H9 (cell line): ENCODE measurements around the gene DTNBP1. TPM values are rescaled to one million over a fixed set of nuclear protein-coding genes. Genes with fewer than 3 reads are reported as not detected.

ENCODE experiments used
- DNase-seq: peaks from one replicate; pipeline ENCODE4 v3.0.0-alpha.2; 2017
- H2AFZ ChIP-seq: one replicate; pipeline ENCODE4 v1.6.1; 2013; ENCODE audit warnings: mild to moderate bottlenecking, low read length, control low read depth, moderate library complexity
- H2AK5ac ChIP-seq: 2 replicates; pipeline ENCODE4 v1.6.1; 2013; ENCODE audit warnings: low read length, control low read depth, mixed read lengths; ENCODE audit not compliant: insufficient read length
- H2BK120ac ChIP-seq: one replicate; pipeline ENCODE4 v1.6.1; 2013; ENCODE audit warnings: low read depth, mild to moderate bottlenecking, low read length, control low read depth, inconsistent platforms; ENCODE audit not compliant: poor library complexity, severe bottlenecking
- H2BK12ac ChIP-seq: 2 replicates; pipeline ENCODE4 v1.6.1; 2013; ENCODE audit warnings: low read length, control low read depth, mixed read lengths, low read depth; ENCODE audit not compliant: insufficient read length
- H2BK15ac ChIP-seq: 2 replicates; pipeline ENCODE4 v1.6.1; 2013; ENCODE audit warnings: low read depth, low read length, control low read depth
- H2BK20ac ChIP-seq: one replicate; pipeline ENCODE4 v1.6.1; 2013; ENCODE audit warnings: low read depth, mild to moderate bottlenecking, low read length, control low read depth, inconsistent platforms; ENCODE audit not compliant: poor library complexity, severe bottlenecking
- H2BK5ac ChIP-seq: 2 replicates; pipeline ENCODE4 v1.6.1; 2013; ENCODE audit warnings: low read length, control low read depth, mixed read lengths; ENCODE audit not compliant: insufficient read length
- H3K14ac ChIP-seq: 2 replicates; pipeline ENCODE4 v1.6.1; 2013; ENCODE audit warnings: low read length, control low read depth; ENCODE audit not compliant: insufficient read depth
- H3K18ac ChIP-seq: 2 replicates; pipeline ENCODE4 v1.6.1; 2013; ENCODE audit warnings: low read depth, mild to moderate bottlenecking, mixed read lengths, low read length, control low read depth; ENCODE audit not compliant: insufficient read length
- H3K23ac ChIP-seq: 2 replicates; pipeline ENCODE4 v1.6.1; 2013; ENCODE audit warnings: low read length, control low read depth, mixed read lengths, low read depth; ENCODE audit not compliant: insufficient read length
- H3K23me2 ChIP-seq: 2 replicates; pipeline ENCODE4 v1.6.1; 2013; ENCODE audit warnings: low read depth, mild to moderate bottlenecking, mixed read lengths, low read length, control low read depth; ENCODE audit not compliant: insufficient read length, poor library complexity, severe bottlenecking
- H3K27ac ChIP-seq: 2 replicates; pipeline ENCODE4 v1.5.1; 2013; ENCODE audit warnings: low read length, control low read depth, mixed read lengths, low read depth; ENCODE audit not compliant: insufficient read length
- H3K27me3 ChIP-seq: 2 replicates; pipeline ENCODE4 v1.6.1; 2013; ENCODE audit warnings: low read length, control low read depth, inconsistent platforms; ENCODE audit not compliant: insufficient read depth
- H3K4ac ChIP-seq: 2 replicates; pipeline ENCODE4 v1.6.1; 2013; ENCODE audit warnings: low read depth, mild to moderate bottlenecking, control low read depth, inconsistent platforms, low read length, moderate library complexity
- H3K4me1 ChIP-seq: 2 replicates; pipeline ENCODE4 v1.6.1; 2013; ENCODE audit warnings: low read length, control low read depth, inconsistent platforms; ENCODE audit not compliant: insufficient read depth
- H3K4me2 ChIP-seq: 2 replicates; pipeline ENCODE4 v1.6.1; 2013; ENCODE audit warnings: low read length, control low read depth, mixed read lengths; ENCODE audit not compliant: insufficient read length, insufficient read depth
- H3K56ac ChIP-seq: 2 replicates; pipeline ENCODE4 v1.6.1; 2013; ENCODE audit warnings: low read depth, mild to moderate bottlenecking, mixed read lengths, low read length, control low read depth; ENCODE audit not compliant: insufficient read length
- H3K79me1 ChIP-seq: 2 replicates; pipeline ENCODE4 v1.6.1; 2013; ENCODE audit warnings: low read depth, mild to moderate bottlenecking, moderate library complexity, low read length, control low read depth, inconsistent platforms; ENCODE audit not compliant: insufficient read depth, poor library complexity, severe bottlenecking
- H3K79me2 ChIP-seq: 2 replicates; pipeline ENCODE4 v1.6.1; 2013; ENCODE audit warnings: low read length, control low read depth, inconsistent platforms; ENCODE audit not compliant: insufficient read depth
- H3K9ac ChIP-seq: 2 replicates; pipeline ENCODE4 v1.6.1; 2013; ENCODE audit warnings: low read length, control low read depth, mixed read lengths; ENCODE audit not compliant: insufficient read length; ENCODE audit errors: extremely low read depth
- H3K9me3 ChIP-seq: one replicate; pipeline ENCODE4 v1.6.1; 2013; ENCODE audit warnings: low read depth, low read length, inconsistent platforms; ENCODE audit not compliant: control insufficient read depth
- H3T11ph ChIP-seq: one replicate; pipeline ENCODE4 v1.6.1; 2013; ENCODE audit warnings: mild to moderate bottlenecking, low read length, control low read depth, inconsistent platforms
- H4K20me1 ChIP-seq: one replicate; pipeline ENCODE4 v1.6.1; 2013; ENCODE audit not compliant: control insufficient read depth, insufficient read length, insufficient read depth
- H4K5ac ChIP-seq: 2 replicates; pipeline ENCODE4 v1.6.1; 2013; ENCODE audit warnings: low read depth, mild to moderate bottlenecking, mixed read lengths, low read length, control low read depth; ENCODE audit not compliant: insufficient read length
- H4K8ac ChIP-seq: replicated peaks from 2 replicates; pipeline ENCODE4 v1.6.1; 2013; ENCODE audit warnings: low read length, control low read depth, mixed read lengths, low read depth; ENCODE audit not compliant: insufficient read length
- H4K91ac ChIP-seq: 2 replicates; pipeline ENCODE4 v1.6.1; 2013; ENCODE audit warnings: low read depth, mild to moderate bottlenecking, moderate library complexity, mixed read lengths, low read length, control low read depth; ENCODE audit not compliant: insufficient read length
- H3K27ac Mint-ChIP-seq, 3 experiments: 2 replicates in 2 of 3; 3 replicates in 1 of 3; pipeline ENCODE4 v1.8.0; 2020 to 2021; ENCODE audit warnings: mixed read lengths in 3 of 3, mild to moderate bottlenecking in 1 of 3, moderate library complexity in 1 of 3
- H3K27me3 Mint-ChIP-seq: 2 replicates; pipeline ENCODE4 v1.8.0; 2021; ENCODE audit warnings: low read depth, mild to moderate bottlenecking, moderate library complexity, mixed read lengths
- H3K36me3 Mint-ChIP-seq, 3 experiments: 2 replicates in 2 of 3; 3 replicates in 1 of 3; pipeline ENCODE4 v1.8.0; 2020 to 2021; ENCODE audit warnings: low read depth in 3 of 3, mixed read lengths in 3 of 3; ENCODE audit not compliant: insufficient read depth in 1 of 3
- H3K4me1 Mint-ChIP-seq, 2 experiments: 2 replicates each; pipeline ENCODE4 v1.8.0; 2020; ENCODE audit warnings: mixed read lengths in 2 of 2
- H3K4me3 Mint-ChIP-seq, 2 experiments: 2 replicates in 1 of 2; 3 replicates in 1 of 2; pipeline ENCODE4 v1.8.0; 2020 to 2021; ENCODE audit warnings: mild to moderate bottlenecking in 2 of 2, mixed read lengths in 2 of 2, moderate library complexity in 1 of 2
- H3K9me3 Mint-ChIP-seq, 2 experiments: 2 replicates in 1 of 2; 3 replicates in 1 of 2; pipeline ENCODE4 v1.8.0; 2020; ENCODE audit warnings: mild to moderate bottlenecking in 2 of 2, mixed read lengths in 2 of 2, moderate library complexity in 1 of 2
- WGBS: extraction: QIAGEN DNeasy Blood & Tissue Kit; methylation state at CpG from one replicate; pipeline ENCODE4 v1.1.7; 2013; ENCODE audit warnings: missing lambda C conversion rate, low lambda C conversion rate, mixed read lengths; ENCODE audit not compliant: insufficient read length; ENCODE audit errors: extremely low coverage; 5-methylcytosine and 5-hydroxymethylcytosine counted together
- total RNA-seq: library from RNA; stranded (reverse); gene quantifications from 2 replicates; pipeline ENCODE4 v1.2.1, GENCODE V29; 2021
- TF ChIP-seq, protein P1 (sequence below): fragments of 200-600 bp; sonication (generic); conservative IDR thresholded peaks from 3 replicates; pipeline ENCODE4 v1.8.0; 2021; ENCODE audit warnings: antibody characterized with exemption, mild to moderate bottlenecking

Gene DTNBP1
- total RNA-seq, 1 experiment from 2014 or later, result 12.9 TPM

DNA sequence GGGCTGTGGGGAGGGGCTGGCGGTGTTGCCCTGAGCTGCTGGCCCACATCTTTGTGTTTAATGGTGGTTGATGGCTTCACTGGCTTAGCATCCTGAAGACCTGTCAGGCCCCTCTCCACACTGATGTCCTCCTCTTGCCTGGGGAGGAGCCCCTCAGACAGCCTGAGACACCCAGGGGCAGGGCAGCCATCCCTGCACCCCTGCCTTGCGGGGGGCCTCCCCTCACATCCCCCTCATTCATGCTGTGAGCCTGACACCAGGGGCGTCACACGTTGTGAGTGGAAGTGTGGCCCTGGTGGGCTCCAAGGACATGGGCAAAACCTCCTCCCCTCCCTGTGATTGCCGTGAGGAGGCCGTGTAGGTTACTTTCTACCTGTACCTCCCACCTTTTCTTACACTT is 152.7 kb downstream of the DTNBP1 start:
- H2AK5ac ChIP-seq, result no peak overlapping the region
- H2BK120ac ChIP-seq, result no peak overlapping the region
- no peaks in the 10 kb centered on the region for H3K9me3 ChIP-seq
- no peaks in the 10 kb centered on the region; the same call in 1 of the 2 replicates for H3K4me1 ChIP-seq
- Mint-ChIP-seq H3K4me1 (peaks cover 26 to 31% of the 10 kb centered on the region in 2 experiments), H3K9me3 (no peaks in the 10 kb centered on the region), H3K4me3 (no peak overlapping the region), H3K27ac (peak overlapping the region in 2 of 3 experiments; percentile 44 to 83; a peak in 3 of 7 replicates), H3K27me3 (peaks cover 1% of the 10 kb centered on the region; the same call in 1 of the 2 replicates), H3K36me3 (peaks cover 81 to 96% (median 94%) of the 10 kb centered on the region in 3 experiments)
- H3K23ac ChIP-seq, result no peak overlapping the region
- no peaks in the 10 kb centered on the region for H3K27me3 ChIP-seq
- no peak overlapping the region for H4K5ac ChIP-seq
- no peak overlapping the region for H2BK20ac ChIP-seq
- no peak overlapping the region for H4K91ac ChIP-seq
- no CpG with 5 or more reads among the region's 6 CpGs for WGBS
- no peaks in the 10 kb centered on the region for H4K20me1 ChIP-seq
- H4K8ac ChIP-seq, result no peak overlapping the region
- H2AFZ ChIP-seq, result no peak overlapping the region
- no peaks in the 10 kb centered on the region for H3K23me2 ChIP-seq
- no peak overlapping the region for H3T11ph ChIP-seq
- H2BK12ac ChIP-seq, result no peak overlapping the region
- H2BK15ac ChIP-seq, result no peak overlapping the region
- no peak overlapping the region for H3K14ac ChIP-seq
- no peak overlapping the region for H3K4me2 ChIP-seq
- H3K79me1 ChIP-seq, result peaks cover 6% of the 10 kb centered on the region
- peaks cover 10% of the 10 kb centered on the region; the same call in 1 of the 2 replicates for H3K79me2 ChIP-seq
- H3K56ac ChIP-seq, result no peak overlapping the region
- TF ChIP-seq, protein P1, sequence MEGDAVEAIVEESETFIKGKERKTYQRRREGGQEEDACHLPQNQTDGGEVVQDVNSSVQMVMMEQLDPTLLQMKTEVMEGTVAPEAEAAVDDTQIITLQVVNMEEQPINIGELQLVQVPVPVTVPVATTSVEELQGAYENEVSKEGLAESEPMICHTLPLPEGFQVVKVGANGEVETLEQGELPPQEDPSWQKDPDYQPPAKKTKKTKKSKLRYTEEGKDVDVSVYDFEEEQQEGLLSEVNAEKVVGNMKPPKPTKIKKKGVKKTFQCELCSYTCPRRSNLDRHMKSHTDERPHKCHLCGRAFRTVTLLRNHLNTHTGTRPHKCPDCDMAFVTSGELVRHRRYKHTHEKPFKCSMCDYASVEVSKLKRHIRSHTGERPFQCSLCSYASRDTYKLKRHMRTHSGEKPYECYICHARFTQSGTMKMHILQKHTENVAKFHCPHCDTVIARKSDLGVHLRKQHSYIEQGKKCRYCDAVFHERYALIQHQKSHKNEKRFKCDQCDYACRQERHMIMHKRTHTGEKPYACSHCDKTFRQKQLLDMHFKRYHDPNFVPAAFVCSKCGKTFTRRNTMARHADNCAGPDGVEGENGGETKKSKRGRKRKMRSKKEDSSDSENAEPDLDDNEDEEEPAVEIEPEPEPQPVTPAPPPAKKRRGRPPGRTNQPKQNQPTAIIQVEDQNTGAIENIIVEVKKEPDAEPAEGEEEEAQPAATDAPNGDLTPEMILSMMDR, result no peak
- H3K27ac ChIP-seq, result no peak overlapping the region
- H3K4ac ChIP-seq, result no peak overlapping the region
- no peak overlapping the region for H3K9ac ChIP-seq
- DNase-seq, result no peak
- no peak overlapping the region for H2BK5ac ChIP-seq
- no peak overlapping the region for H3K18ac ChIP-seq
